Left ventricle myocardium superior (tissue), 1 donor: ENCODE data around the gene TIPRL. TPM values are rescaled to one million over a fixed set of nuclear protein-coding genes. Genes with fewer than 3 reads are reported as not detected.

ENCODE experiments used
- ATAC-seq: fragments of 200-7000 bp; cut with Tn5 transposase; one replicate; pipeline ENCODE4 v1.9.1; 2020; ENCODE audit warnings: mild to moderate bottlenecking, moderate library complexity
- DNase-seq: peaks from one replicate; pipeline ENCODE4 v3.0.0-alpha.2; 2020
- intact Hi-C: fragments of 100-400 bp; cut with micrococcal nuclease; formaldehyde crosslinking; loops from one replicate; pipeline ENCODE4 v1.11.0; 2022
- long read RNA-seq: library from polyadenylated mRNA; unstranded; transcript quantifications from one replicate; pipeline ENCODE4 v2.0.0, GENCODE V29; 2021
- total RNA-seq: library from RNA; stranded (reverse); fragmentation: NEBNext Ultra II Directional; extraction: Animal tissue kit (Norgen Biotek cat#: 25700); gene quantifications from one replicate; pipeline ENCODE4 v1.2.1, GENCODE V29; 2021
- donor health status: DM: no; HTN: yes; CAD: no; lungs with severe emphysema.

Gene TIPRL
- total RNA-seq: 25.8 TPM
- long read RNA-seq, transcript TIPRL-202 (7 exons, 3,032 nt): major isoform, 24 of 29 reads
- long read RNA-seq, partial matches to known transcripts: 0 of 29 reads
- long read RNA-seq, other reads (novel, unspliced or antisense): 5 of 29 reads

DNA sequence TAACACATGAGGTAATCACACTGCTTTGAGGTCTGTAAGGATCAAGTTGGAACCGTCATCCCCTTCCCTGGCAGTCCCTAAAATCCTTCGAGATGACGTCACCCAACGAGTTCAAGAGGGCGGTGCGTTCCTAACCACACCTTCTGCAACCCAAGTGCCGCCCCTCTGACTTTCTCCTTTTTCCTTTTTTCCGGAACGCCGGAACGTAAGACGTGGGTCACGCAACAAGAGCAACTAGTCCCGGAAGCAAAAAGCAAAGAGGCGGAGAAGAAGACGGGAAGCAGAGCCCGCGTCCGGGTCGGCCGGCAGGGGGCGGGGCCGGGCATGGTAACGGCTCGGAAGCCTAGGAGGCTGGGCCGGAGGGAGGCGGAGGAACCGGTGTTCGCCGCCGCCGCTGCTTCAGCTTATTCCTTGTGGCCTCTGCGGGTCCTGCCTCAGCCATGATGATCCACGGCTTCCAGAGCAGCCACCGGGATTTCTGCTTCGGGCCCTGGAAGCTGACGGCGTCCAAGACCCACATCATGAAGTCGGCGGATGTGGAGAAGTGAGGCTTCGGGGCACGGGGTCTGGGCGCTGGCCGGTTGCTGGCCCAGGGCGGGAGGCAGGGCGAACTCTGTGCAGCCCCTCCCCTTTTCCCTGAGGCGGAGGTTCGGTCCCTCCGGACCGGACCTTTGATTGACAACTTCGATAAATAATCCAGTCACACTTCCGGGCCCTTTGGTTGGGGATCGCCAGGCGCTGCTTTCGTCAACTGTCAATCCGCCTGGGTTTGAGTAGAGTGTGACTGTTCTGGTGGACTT, at the start of gene TIPRL:
TSS of gene TIPRL (plus strand) at position 325 of the 800 bp plus-strand sequence. CDS start at position 441, 116 bp downstream.
- DNase-seq (peak; percentile 97), ATAC-seq (peak; percentile 99)
- intact Hi-C loops: no loop called here

DNA sequence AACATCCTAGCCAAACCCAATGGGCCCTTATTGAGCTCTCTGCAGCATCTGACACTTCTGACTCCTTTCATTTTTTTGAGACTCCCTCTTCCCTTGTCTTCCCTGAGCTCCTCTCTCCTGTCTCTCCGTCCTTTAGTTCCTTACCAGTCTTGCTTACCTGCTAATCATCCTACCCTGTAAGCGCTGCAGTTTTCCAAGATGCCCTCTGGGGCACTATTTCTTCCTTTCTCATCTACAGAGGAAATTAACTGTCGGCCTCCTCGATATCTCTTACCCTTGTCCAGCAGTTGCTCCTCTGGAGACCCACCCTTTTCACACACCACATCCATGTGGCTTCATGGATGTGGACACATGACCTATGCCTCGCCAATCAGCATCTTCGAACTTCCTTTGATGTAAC, 48.8 kb upstream of the TIPRL start:
- ATAC-seq (no peak), DNase-seq (no peak)
- intact Hi-C loops: no loop called here

- no peak for ATAC-seq
Observed at GRCh38 chr1:168134132-168134531, 44.6 kb upstream of the TIPRL start.

GRCh38 chr1:168134642-168135041, 44.1 kb upstream of the TIPRL start:
- ATAC-seq (no peak), DNase-seq (no peak)
- intact Hi-C loops: no loop called here

More at GRCh38 chr1:168134132-168134531, 44.6 kb upstream of the TIPRL start:
- DNase-seq: no peak
- intact Hi-C loops: no loop called here

DNA sequence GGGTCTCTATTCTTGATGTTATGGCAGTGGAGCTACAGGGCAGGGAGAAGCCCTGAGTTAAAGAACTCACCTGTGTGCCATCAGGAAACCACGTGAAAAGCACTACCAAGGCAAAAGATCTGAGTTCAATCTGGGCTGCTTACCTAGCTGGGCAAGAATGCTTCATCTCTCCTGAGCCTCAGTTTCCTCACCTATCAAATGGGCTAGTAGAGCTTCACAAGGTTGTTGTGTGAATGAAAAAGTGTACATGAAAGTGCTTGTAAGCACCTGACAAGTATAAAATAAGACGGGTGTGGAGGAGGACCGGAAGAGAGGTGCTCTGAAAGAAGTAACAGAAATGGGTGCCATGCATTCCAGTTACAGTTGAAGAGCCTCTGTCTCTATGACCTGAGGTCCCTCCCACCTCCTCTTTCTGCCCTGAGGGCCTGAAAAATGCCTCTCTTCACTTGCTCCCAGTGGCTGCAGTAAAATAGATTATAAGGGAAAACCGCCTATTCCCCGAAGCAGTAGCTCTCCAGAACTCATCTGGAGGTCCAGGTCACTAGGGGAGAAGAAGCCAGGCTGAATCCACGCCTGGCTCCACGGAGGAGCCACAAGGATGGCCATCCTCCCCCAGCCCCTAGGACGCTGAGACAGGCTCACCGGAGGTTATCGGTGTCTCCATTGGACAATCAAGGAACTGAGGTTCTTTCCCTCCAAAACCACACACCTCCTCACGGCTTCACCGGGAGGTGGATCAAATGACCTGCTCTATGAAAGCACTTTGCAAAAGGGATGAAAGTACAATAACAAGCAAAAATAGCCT, 43.4 kb upstream of the TIPRL start:
- DNase-seq: no peak
- intact Hi-C loops: no loop called here
- no peak for ATAC-seq

GRCh38 chr1:168135921-168136708, 42.6 kb upstream of the TIPRL start:
- DNase-seq (peak; percentile 41), ATAC-seq (peak; percentile 38)
- intact Hi-C loops: no loop called here

GRCh38 chr1:168136709-168137514, 41.9 kb upstream of the TIPRL start, which contains the start of gene GPR161:
Gene GPR161 (minus strand): TSS chr1:168136930. CDS start chr1:168104850, 32,080 bp downstream.
- intact Hi-C loops: no loop called here
- ATAC-seq (peak; percentile 80), DNase-seq (peak; percentile 78)

DNA sequence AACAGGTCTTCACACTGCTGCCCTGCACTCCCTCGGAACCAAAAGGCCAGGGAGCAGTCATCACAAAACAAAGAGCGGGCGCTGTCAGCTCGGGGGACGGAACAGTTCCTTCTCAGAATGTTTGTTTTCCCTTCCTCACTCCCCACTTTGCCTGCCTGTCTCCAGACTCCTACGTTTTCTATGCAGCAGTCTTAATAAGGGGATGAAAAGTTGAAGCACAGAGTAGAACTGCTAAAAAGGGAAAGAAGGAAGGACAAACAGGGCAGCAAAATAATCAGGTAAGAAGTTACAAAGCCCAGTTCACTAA, 41.3 kb upstream of the TIPRL start:
- no peak for DNase-seq
- intact Hi-C loops: no loop called here
- peak; percentile 46 for ATAC-seq

- DNase-seq (no peak), ATAC-seq (no peak)
- intact Hi-C loops: no loop called here
Observed at GRCh38 chr1:168138134-168138533, 40.6 kb upstream of the TIPRL start.

- intact Hi-C loops: no loop called here
- ATAC-seq (no peak), DNase-seq (no peak)
Observed at GRCh38 chr1:168139070-168139469, 39.7 kb upstream of the TIPRL start.

- DNase-seq (no peak), ATAC-seq (no peak)
- intact Hi-C loops: loop anchor here (10.0 kb wide), 1 partner anchor 57 kb away; no protein-coding TSS in a partner anchor
Observed at GRCh38 chr1:168141871-168142385, 36.8 kb upstream of the TIPRL start.

- DNase-seq (peak; percentile 90), ATAC-seq (peak; percentile 94)
- intact Hi-C loops: loop anchor here (10.0 kb wide), 1 partner anchor 61 kb away; no protein-coding TSS in a partner anchor
Observed at GRCh38 chr1:168145184-168146159, 33.3 kb upstream of the TIPRL start.

GRCh38 chr1:168146160-168146539, 32.6 kb upstream of the TIPRL start:
- DNase-seq (no peak), ATAC-seq (no peak)
- intact Hi-C loops: loop anchor here (10.0 kb wide), 1 partner anchor 61 kb away; no protein-coding TSS in a partner anchor

GRCh38 chr1:168146626-168147025, 32.1 kb upstream of the TIPRL start:
- intact Hi-C loops: loop anchor here (10.0 kb wide), 1 partner anchor 62 kb away; no protein-coding TSS in a partner anchor
- DNase-seq (no peak), ATAC-seq (no peak)

- no peak for ATAC-seq
- intact Hi-C loops: loop anchor here (10.0 kb wide), 1 partner anchor 64 kb away; no protein-coding TSS in a partner anchor
Observed at GRCh38 chr1:168148916-168149315, 29.8 kb upstream of the TIPRL start.

GRCh38 chr1:168150283-168150682, 28.5 kb upstream of the TIPRL start:
- DNase-seq (no peak), ATAC-seq (no peak)
- intact Hi-C loops: no loop called here

More at GRCh38 chr1:168148916-168149315, 29.8 kb upstream of the TIPRL start:
- DNase-seq: no peak

DNA sequence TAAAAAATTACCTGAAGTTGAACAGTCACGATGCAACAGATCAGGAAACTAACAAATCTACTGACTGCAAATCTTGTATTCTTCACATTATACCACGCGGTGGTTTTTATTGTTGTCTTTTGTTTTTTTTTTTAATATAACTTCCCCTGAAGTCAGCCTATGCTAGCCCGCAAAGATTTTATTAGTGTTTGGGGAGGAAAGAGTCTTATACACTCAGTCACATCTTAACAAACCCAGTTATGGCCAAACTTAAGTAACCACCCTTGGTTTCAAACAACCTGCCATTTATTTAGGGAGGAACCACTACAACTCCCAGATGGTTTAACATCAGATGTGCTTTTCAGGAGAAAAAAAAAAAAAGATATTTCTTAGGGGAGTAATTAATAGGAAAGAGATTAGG, 26.8 kb upstream of the TIPRL start:
- intact Hi-C loops: no loop called here
- no peak for DNase-seq

More for the DNA sequence above, 26.8 kb upstream of the TIPRL start:
- ATAC-seq: no peak
